Ovary (tissue), 9 donors: ENCODE results near the gene AATK. TPM values are rescaled to one million over a fixed set of nuclear protein-coding genes. Genes with fewer than 3 reads are reported as not detected.

ENCODE experiments used
- DNase-seq, 5 donors: peaks; one replicate each; pipeline ENCODE4 v3.0.0-alpha.2; 2019 to 2020
- H3K27ac ChIP-seq, 2 donors: fragments of 200-600 bp; one replicate each; pipeline versions ENCODE4 v1.5.1 to v1.8.0; 2019 to 2022
- H3K27me3 ChIP-seq: fragments of 200-600 bp; one replicate; pipeline ENCODE4 v1.8.0; 2022
- H3K36me3 ChIP-seq: fragments of 200-600 bp; sonication (generic); one replicate; pipeline ENCODE4 v1.5.1; 2019
- H3K4me1 ChIP-seq: one replicate; pipeline ENCODE4 v1.8.1; 2013; ENCODE audit warnings: mild to moderate bottlenecking, moderate library complexity; ENCODE audit not compliant: insufficient read depth
- H3K4me3 ChIP-seq: fragments of 200-600 bp; sonication (generic); one replicate; pipeline ENCODE4 v1.5.1; 2017
- H3K9me3 ChIP-seq, 2 donors: fragments of 200-600 bp in 1 of 2; sonication (generic) in 1 of 2; one replicate each; pipeline versions ENCODE4 v1.5.1 to v1.8.1; 2013 to 2019; ENCODE audit warnings: mild to moderate bottlenecking in 1 of 2, moderate library complexity in 1 of 2
- EP300 ChIP-seq: sonication (generic); formaldehyde crosslinking; IDR thresholded peaks from one replicate; pipeline ENCODE4 v1.6.1; 2017; ENCODE audit warnings: antibody characterized with exemption
- POLR2A ChIP-seq: fragments of 450-650 bp; IDR thresholded peaks from one replicate; pipeline ENCODE4 v1.6.1; 2017; ENCODE audit warnings: antibody characterized with exemption, mild to moderate bottlenecking, moderate library complexity
- WGBS, 3 donors: extraction: QIAGEN DNeasy Blood & Tissue Kit in 1 of 3; methylation state at CpG; one replicate each; pipeline versions ENCODE4 v1.1.5 to v1.1.7; 2013 to 2017; 5-methylcytosine and 5-hydroxymethylcytosine counted together
- intact Hi-C, 4 donors: fragments of 100-400 bp; cut with DNase I; formaldehyde crosslinking; loops; one replicate each; pipeline versions ENCODE4 v1.11.0 to v1.15.1; 2022 to 2023
- polyA plus RNA-seq, 2 donors: library from polyadenylated mRNA; stranded (reverse); fragments of 200-250 nt in 1 of 2; fragments of 350-450 nt in 1 of 2; fragmentation: Illumina TruSeq in 1 of 2; extraction: RNeasy Lipid Tissue Mini Kit (QIAGEN cat#74804) in 1 of 2; gene quantifications; one replicate each; pipeline ENCODE4 v1.2.3, GENCODE V29; 2013 to 2014
- total RNA-seq, 7 donors: library from RNA; depleted of rRNA in 2 of 7; stranded (reverse); fragments of >200 nt in 2 of 7; fragmentation: NEBNext Ultra II Directional in 3 of 7; extraction: Animal tissue kit (Norgen Biotek cat#: 25700) in 3 of 7; gene quantifications; one replicate each; pipeline versions ENCODE4 v1.1.0 to v1.2.4, GENCODE V29; 2016 to 2023
- TF ChIP-seq, protein P1 (sequence below), 3 donors: fragments of 450-650 bp in 2 of 3; fragments of 200-600 bp in 1 of 3; IDR thresholded peaks; one replicate each; pipeline versions ENCODE4 v1.5.1 to v1.8.0; 2016 to 2022; ENCODE audit warnings: antibody characterized with exemption in 3 of 3, mild to moderate bottlenecking in 1 of 3
- donor health status: DM: no; HTN: no; CAD: no; lungs with moderate emphysema.
- donor health status: DM: no; HTN: no; CAD: no.
- donor health status: Bipolar disorder and iron deficiency.
- donor health status: DM: yes; HTN: yes; CAD: no.
- donor health status: DM: no; HTN: no; CAD: no.
- donor health status: DM: yes; HTN: yes; CAD: no.

AATK gene
- total and polyA plus RNA-seq, 9 donors, result 0.23 to 3.1 (median 1.5) TPM

DNA sequence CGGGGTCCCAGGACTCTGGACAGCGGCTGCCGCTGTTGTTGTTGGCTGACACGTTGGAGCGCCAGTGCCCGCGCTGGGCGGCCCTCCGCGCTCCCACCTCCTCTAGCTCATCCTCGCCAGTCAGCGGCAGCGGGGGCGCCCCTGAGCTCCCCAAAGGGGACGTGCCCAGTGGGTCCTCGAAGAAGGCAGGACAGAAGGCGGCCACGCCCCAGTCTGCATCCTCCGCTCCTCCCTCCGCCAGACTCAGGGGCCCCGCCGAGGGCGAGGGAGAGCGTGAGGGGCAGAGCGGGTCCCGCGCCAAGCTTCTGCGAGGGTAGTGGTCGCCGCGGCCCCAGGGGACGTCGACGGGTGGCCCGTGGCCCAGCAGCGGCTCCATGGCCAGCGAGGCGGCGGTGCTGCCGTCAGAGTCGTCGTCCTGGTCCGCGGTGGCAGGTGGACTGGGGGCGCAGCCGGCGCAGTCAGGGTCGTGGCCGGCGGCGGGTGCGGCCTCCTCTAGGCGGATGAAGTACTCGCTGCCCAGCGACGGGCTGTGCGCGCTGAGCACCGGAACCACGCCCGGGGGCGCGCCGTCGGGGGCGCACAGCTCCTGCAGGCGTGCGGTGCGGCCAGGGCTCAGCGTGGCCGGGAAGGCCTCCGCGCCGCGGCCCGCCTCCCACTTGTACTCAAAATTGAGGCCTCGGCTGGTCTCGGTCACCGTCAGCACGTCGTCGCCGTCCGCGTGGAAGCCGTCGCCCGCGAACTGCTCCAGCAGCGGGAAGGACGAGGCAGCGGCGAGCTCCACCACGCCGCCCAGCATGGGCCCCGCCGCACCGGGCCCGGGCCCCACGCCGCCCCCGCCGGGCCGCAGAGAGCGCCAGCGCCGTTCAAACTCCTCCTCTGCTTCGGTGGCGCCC lies 43.9 kb downstream of the AATK start:
- DNase-seq, result no peak
- no peak overlapping the region for H3K4me3 ChIP-seq
- TF ChIP-seq, protein P1, sequence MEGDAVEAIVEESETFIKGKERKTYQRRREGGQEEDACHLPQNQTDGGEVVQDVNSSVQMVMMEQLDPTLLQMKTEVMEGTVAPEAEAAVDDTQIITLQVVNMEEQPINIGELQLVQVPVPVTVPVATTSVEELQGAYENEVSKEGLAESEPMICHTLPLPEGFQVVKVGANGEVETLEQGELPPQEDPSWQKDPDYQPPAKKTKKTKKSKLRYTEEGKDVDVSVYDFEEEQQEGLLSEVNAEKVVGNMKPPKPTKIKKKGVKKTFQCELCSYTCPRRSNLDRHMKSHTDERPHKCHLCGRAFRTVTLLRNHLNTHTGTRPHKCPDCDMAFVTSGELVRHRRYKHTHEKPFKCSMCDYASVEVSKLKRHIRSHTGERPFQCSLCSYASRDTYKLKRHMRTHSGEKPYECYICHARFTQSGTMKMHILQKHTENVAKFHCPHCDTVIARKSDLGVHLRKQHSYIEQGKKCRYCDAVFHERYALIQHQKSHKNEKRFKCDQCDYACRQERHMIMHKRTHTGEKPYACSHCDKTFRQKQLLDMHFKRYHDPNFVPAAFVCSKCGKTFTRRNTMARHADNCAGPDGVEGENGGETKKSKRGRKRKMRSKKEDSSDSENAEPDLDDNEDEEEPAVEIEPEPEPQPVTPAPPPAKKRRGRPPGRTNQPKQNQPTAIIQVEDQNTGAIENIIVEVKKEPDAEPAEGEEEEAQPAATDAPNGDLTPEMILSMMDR (IDR thresholded peaks at IDR 0.05), result no peak
- no peak for TF ChIP-seq POLR2A
- TF ChIP-seq EP300, result no peak
- no peaks in the 10 kb centered on the region for H3K27me3 ChIP-seq
- 18 to 32% (median 20%) methylated on average over 64 to 109 of the region's 109 CpGs for WGBS, 3 donors
- H3K27ac ChIP-seq, result no peak overlapping the region
- no peaks in the 10 kb centered on the region for H3K9me3 ChIP-seq
- peaks cover 3% of the 10 kb centered on the region for H3K4me1 ChIP-seq
- no peaks in the 10 kb centered on the region for H3K36me3 ChIP-seq
- intact Hi-C loops, result no loop called here

DNA sequence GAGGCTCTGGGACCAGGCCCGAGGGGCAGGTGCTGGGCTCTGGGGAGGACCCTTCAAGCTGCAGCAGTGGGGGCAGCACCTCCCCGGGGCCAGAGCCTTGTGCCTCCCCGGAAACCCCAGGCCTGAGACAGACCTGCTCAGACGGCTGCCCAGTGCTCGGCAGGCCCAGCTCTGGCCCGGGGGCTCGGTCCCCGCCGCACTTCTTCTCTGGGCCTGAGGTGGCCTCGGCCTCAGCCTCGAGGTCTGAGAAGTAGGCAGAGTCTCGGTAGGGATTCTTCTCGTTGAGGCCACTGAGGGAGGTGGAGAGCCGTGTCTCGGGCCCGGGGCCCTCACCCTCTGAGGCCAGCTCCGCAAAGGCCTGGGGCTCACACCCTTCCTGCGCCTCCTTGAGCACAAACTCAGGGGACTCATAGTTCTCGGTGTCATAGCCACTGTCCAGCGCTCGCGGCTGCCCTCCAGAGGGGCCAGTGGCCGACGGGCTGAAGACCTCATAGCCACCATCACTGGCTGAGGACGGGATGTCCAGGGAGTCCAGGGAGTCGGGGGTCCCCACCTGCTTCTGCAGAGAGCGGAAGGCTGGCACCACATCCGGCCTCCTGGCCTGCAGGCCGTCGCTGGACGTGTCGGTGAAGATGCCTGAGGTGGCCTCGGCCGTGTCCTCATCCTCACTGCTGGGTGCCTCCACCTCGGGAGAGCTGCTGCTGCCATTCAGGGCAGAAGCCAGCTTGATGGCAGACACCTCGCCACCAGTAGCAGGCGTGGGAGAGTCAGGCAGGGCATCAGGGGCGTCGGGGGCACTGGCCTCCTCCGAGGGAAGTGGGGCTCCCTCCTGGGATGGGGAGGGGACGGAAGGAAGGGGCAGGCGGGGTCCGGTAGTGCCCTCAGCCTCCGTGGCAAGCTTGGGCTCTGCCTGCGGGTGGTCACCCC lies 45.1 kb downstream of the AATK start:
- Histone ChIP-seq H3K4me3 (no peak overlapping the region), H3K27ac (no peak overlapping the region), H3K9me3 (no peaks in the 10 kb centered on the region), H3K27me3 (no peaks in the 10 kb centered on the region), H3K4me1 (peaks cover 3% of the 10 kb centered on the region), H3K36me3 (no peaks in the 10 kb centered on the region)
- no peak for TF ChIP-seq POLR2A
- TF ChIP-seq, protein P1 (IDR thresholded peaks at IDR 0.05), result no peak
- TF ChIP-seq EP300, result no peak
- no peak for DNase-seq
- WGBS, 3 donors, result 70 to 78% (median 74%) methylated on average over 34 to 45 of the region's 45 CpGs
- intact Hi-C loops, result no loop called here

DNA sequence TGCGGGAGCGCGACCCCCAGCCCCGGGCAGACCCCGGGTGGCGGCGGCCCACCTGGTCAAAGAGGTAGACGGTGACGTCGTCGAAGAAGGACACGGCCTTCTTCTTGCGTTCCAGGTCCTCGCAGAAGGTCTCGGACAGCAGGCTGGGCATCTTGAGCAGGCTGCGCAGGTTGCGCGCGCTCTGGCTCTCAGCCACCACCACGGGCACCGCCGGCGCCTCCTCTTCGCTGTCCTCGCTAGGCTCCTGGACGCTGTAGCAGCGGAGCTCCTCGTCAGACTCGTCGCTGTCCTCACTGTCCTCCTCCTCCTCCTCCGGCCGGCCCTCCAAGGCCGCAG lies 45.9 kb downstream of the AATK start:
- WGBS, 3 donors, result 49 to 65% (median 59%) methylated on average over 33 of the region's 33 CpGs
- Histone ChIP-seq H3K27ac (no peak overlapping the region), H3K36me3 (no peaks in the 10 kb centered on the region), H3K4me1 (peaks cover 3% of the 10 kb centered on the region), H3K27me3 (no peaks in the 10 kb centered on the region), H3K4me3 (no peak overlapping the region), H3K9me3 (no peaks in the 10 kb centered on the region)
- intact Hi-C loops, result no loop called here
- TF ChIP-seq, protein P1 (IDR thresholded peaks at IDR 0.05), result no peak
- TF ChIP-seq EP300, result no peak
- no peak for TF ChIP-seq POLR2A
- DNase-seq, result no peak

DNA sequence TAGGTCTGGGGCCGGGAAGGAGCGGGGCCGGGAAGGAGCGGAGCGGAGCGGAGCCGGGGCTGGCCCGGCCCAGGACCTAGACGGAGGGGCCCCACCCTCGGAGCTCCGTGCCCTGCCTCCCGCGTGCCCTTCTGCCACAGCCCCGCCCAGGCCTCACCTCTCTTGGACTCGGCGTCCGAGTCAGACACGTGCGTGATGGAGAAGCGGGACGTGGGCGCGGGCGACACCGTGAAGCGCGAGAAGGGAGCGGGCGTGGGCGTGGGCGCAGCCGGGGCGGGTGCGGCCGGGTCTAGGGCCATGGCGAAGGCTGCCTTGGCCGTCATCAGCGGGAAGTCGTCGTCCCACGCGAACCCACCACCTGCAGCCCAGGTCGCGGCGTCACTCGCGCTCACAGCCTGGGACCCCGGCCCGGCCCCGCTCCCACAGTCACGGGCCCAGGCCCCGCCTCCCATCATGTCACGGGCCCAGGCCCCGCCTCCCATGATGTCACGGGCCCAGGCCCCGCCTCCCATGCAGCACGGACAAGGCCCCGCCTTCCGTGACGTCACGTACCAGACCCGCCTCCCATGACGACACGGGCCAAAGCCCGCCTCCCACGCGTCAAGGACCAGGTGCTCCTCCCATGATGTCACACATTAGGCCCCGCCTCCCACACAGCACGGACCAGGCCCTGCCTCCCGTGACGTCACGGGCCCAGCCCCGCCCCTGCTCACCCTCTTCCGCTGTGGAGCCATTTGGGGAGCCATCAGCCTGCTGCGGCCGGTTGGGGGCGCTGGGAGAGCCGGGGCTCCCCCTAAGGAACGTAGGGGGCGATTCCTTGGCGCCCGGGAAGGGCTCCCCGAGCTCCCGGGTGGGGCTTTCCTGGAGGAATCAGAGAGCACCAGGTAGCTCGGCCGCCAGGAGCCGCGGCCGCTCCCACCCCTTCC lies 46.5 kb downstream of the AATK start:
- no peaks in the 10 kb centered on the region for H3K27me3 ChIP-seq
- H3K27ac ChIP-seq, result no peak overlapping the region
- peaks cover 3% of the 10 kb centered on the region for H3K4me1 ChIP-seq
- no peaks in the 10 kb centered on the region for H3K9me3 ChIP-seq
- peak; percentile 78 to 89 (median 84) for DNase-seq
- no peak overlapping the region for H3K4me3 ChIP-seq
- no peak for TF ChIP-seq EP300
- TF ChIP-seq, protein P1 (IDR thresholded peaks at IDR 0.05), result peak in 1 of 3 donors; percentile 20
- WGBS, 3 donors, result 11 to 24% (median 11%) methylated on average over 64 to 89 of the region's 89 CpGs
- intact Hi-C loops, result no loop called here
- H3K36me3 ChIP-seq, result no peaks in the 10 kb centered on the region
